BE2C (cell line): ENCODE results near the gene FBXO15.

Experiments
- DNase-seq: peaks from one replicate; pipeline ENCODE4 v3.0.0-alpha.2; 2020
- H3K27me3 ChIP-seq: fragments of 250-450 bp; sonication (Bioruptor Pico); 2 replicates; pipeline ENCODE4 v1.5.1; 2020; ENCODE audit warnings: mild to moderate bottlenecking
- H3K36me3 ChIP-seq: fragments of 250-450 bp; sonication (Bioruptor Pico); 2 replicates; pipeline ENCODE4 v1.5.1; 2020; ENCODE audit warnings: mild to moderate bottlenecking
- H3K4me1 ChIP-seq: fragments of 250-450 bp; sonication (Bioruptor Pico); 2 replicates; pipeline ENCODE4 v1.5.1; 2020
- H3K4me3 ChIP-seq: 2 replicates; pipeline ENCODE4 v1.5.1; 2011; ENCODE audit warnings: low read depth, low read length
- H3K9me3 ChIP-seq: fragments of 250-450 bp; sonication (Bioruptor Pico); 2 replicates; pipeline ENCODE4 v1.5.1; 2020
- CTCF ChIP-seq: IDR thresholded peaks from 2 replicates; pipeline ENCODE4 v1.5.1; 2012; ENCODE audit warnings: mild to moderate bottlenecking, low read depth, low read length

The FBXO15 gene

DNA sequence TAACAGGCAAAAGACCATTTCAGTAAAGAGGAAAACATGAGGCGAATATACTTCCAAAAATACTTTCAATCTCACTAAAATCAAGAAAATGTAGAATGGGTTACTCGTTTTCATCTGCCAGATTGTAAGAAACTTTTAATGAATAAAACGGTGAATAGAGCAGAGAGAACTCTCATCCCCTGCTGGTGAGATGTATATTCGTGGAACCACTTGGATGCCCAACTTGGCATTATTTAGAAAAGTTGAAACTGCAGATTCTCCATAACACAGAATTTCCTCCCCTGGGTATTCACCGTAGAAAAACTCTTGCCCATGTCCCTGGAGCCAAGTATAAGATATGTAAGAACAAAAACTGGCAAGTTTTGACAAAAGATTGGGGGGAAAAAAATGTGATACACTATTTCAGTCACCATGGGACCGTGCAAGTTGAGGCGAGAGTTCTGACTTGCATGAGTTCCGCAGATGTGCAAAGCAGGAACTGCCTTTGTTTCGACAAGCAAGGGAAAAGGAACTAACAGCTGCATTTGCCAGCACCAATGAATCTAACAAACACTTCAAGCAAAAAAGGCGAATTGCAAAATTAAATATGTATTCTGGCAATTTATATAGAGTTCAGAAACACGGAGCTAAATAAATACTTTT is 15.5 kb upstream of the FBXO15 start:
- Histone ChIP-seq H3K4me3 (no peak overlapping the region), H3K36me3 (0 out of 2 replicates have a peak, but pooled peaks cover 2% of the 10 kb centered on the region), H3K27me3 (no peaks in the 10 kb centered on the region), H3K9me3 (no peaks in the 10 kb centered on the region), H3K4me1 (no peaks in the 10 kb centered on the region)
- TF ChIP-seq CTCF = no peak
- DNase-seq = no peak

- H3K4me3 ChIP-seq = no peak overlapping the region
- TF ChIP-seq CTCF = no peak
- no peak for DNase-seq
- no peaks in the 10 kb centered on the region for H3K27me3 ChIP-seq
- peaks cover 10% of the 10 kb centered on the region; the same call in 1 of the 2 replicates for H3K36me3 ChIP-seq
- no peaks in the 10 kb centered on the region for H3K9me3 ChIP-seq
- no peaks in the 10 kb centered on the region for H3K4me1 ChIP-seq
Measured at GRCh38 chr18:74155276-74155675, 7.6 kb upstream of the FBXO15 start.

GRCh38 chr18:74154716-74155115 is 7.1 kb upstream of the FBXO15 start:
- Histone ChIP-seq H3K4me1 (no peaks in the 10 kb centered on the region; the same call in 1 of the 2 replicates), H3K9me3 (no peaks in the 10 kb centered on the region), H3K36me3 (peaks cover 10% of the 10 kb centered on the region; the same call in 1 of the 2 replicates), H3K4me3 (no peak overlapping the region), H3K27me3 (no peaks in the 10 kb centered on the region)
- TF ChIP-seq CTCF = no peak
- no peak for DNase-seq

GRCh38 chr18:74153793-74154192 is 6.2 kb upstream of the FBXO15 start:
- Histone ChIP-seq H3K4me1 (no peaks in the 10 kb centered on the region; the same call in 1 of the 2 replicates), H3K36me3 (peaks cover 10% of the 10 kb centered on the region; the same call in 1 of the 2 replicates), H3K27me3 (no peaks in the 10 kb centered on the region), H3K9me3 (no peaks in the 10 kb centered on the region), H3K4me3 (no peak overlapping the region)
- no peak for TF ChIP-seq CTCF
- no peak for DNase-seq

DNA sequence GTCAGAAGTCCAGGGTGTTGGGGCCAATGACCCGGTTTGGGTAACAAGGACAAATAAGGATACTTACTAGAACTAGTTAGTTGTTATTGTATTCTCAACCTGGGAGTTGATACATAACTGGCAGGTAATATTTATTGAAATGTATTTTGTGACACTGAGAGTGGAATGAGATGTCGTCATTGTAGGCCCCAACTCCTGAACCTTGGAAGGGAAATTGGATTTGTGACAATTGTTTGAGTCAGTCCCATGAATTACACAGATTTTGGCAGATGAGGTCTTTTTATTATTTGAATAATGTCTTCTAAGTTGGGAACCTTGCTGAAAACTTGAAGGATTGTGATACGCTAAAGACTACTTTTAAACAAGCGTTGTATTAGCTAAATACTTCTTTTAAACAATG is 5.7 kb upstream of the FBXO15 start:
- Histone ChIP-seq H3K9me3 (no peaks in the 10 kb centered on the region), H3K36me3 (peaks cover 10% of the 10 kb centered on the region; the same call in 1 of the 2 replicates), H3K27me3 (no peaks in the 10 kb centered on the region), H3K4me1 (no peaks in the 10 kb centered on the region; the same call in 1 of the 2 replicates), H3K4me3 (no peak overlapping the region)
- TF ChIP-seq CTCF = no peak
- DNase-seq = no peak

DNA sequence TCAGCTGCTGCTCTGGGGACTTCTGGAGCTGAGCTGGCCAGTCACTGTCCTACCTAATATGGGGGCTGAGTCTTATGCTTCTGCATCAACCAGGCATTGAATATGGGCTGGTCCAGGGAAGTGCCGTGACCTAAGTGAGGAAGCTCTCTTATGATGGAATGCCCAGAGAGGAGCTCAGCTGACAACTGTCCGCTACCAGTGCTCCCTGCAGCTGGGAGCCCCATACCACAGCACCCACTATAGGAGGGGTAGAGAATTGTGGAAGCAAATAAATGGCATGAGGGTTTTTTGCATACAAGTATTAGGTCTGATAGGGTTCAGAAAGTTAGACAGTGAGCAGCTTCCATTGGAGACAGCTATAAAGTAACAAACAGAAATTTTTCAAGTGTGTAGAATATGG is 5.2 kb upstream of the FBXO15 start:
- DNase-seq = no peak
- Histone ChIP-seq H3K27me3 (no peaks in the 10 kb centered on the region), H3K9me3 (no peaks in the 10 kb centered on the region), H3K4me1 (no peaks in the 10 kb centered on the region; the same call in 1 of the 2 replicates), H3K36me3 (peaks cover 6% of the 10 kb centered on the region; the same call in 1 of the 2 replicates), H3K4me3 (no peak overlapping the region)
- TF ChIP-seq CTCF = no peak
